SJSA1 (cell line): ENCODE data around the gene EID1. TPM values are rescaled to one million over a fixed set of nuclear protein-coding genes. Genes with fewer than 3 reads are reported as not detected.

ENCODE experiments used
- total RNA-seq: library from RNA; depleted of rRNA; stranded (reverse); fragments of >200 nt; shearing (Covaris generic); gene quantifications from 2 replicates; pipeline ENCODE4 v1.2.3, GENCODE V29; 2014; rRNA removed

The EID1 gene
- total RNA-seq, 1 experiment from 2014 or later: 378 TPM

Other genes starting within 250 kb of the EID1 start
- 352 and 372 TPM in 2 replicates for gene FBN1, start 232.4 kb upstream of the EID1 start, total RNA-seq
- 16.6 and 19.5 TPM in 2 replicates for gene CEP152, start 67.1 kb upstream of the EID1 start, total RNA-seq
- 1.0 and 2.9 TPM in 2 replicates for gene SHC4, start 85.8 kb downstream of the EID1 start, total RNA-seq
- 19.7 and 28.5 TPM in 2 replicates for gene SECISBP2L, start 168.3 kb downstream of the EID1 start, total RNA-seq